Measurements from ENCODE around the gene PRR36. TPM values are rescaled to one million over a fixed set of nuclear protein-coding genes. Genes with fewer than 3 reads are reported as not detected.
A peak's percentile ranks its signal among the peaks of the same experiment; 100 is the strongest.

Gene PRR36
- total RNA-seq, 2 experiments from 2014 or later: 0.10 TPM; not detected in 1

DNA sequence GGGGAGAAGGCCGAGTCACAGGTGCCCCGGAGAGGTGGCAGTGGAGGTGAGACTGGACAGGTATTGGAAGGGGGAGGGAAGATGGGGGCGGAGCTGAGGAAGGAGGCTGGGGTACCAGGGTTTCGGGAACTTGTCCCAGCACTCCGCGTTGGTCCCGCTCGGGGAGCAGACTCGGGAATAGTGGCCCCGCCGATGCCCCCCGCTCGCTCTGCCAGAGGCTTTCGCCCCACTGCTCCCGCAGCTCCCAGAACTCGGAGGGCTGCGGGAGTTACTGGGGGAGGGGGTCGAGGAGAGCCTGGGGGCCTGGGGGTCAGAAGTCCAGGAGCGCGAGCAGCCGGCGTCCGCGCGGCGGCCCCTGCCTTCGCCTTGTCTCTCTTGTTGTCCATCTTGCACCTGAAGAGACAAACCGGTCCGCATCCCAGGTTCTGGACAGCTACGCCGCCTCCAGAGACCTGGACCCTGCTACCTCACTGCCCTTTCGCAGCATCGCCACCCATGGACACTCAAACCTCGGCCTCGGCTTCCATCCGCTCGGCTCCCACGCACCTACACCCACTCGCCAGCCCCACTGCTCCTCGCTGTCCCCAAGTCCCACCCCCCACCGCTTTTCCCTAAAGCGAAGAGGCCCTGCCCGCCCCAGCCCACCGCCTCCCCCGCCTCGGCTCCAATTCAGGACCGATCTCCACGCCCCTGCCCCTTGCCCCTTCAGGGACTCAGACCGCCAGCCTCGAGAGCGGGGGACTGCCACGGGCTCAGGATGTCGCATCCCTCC lies 700 bp downstream of the PRR36 start:
- no peak overlapping the region for H3K27ac Mint-ChIP-seq
- peak overlapping the region; percentile 72 for H3K4me3 Mint-ChIP-seq
- H3K36me3 Mint-ChIP-seq: no peaks in the 10 kb centered on the region
- H3K27me3 Mint-ChIP-seq: peaks cover 45% of the 10 kb centered on the region
- no peak for DNase-seq
- H3K9me3 Mint-ChIP-seq: no peaks in the 10 kb centered on the region
- peaks cover 26% of the 10 kb centered on the region for H3K4me1 Mint-ChIP-seq

DNA sequence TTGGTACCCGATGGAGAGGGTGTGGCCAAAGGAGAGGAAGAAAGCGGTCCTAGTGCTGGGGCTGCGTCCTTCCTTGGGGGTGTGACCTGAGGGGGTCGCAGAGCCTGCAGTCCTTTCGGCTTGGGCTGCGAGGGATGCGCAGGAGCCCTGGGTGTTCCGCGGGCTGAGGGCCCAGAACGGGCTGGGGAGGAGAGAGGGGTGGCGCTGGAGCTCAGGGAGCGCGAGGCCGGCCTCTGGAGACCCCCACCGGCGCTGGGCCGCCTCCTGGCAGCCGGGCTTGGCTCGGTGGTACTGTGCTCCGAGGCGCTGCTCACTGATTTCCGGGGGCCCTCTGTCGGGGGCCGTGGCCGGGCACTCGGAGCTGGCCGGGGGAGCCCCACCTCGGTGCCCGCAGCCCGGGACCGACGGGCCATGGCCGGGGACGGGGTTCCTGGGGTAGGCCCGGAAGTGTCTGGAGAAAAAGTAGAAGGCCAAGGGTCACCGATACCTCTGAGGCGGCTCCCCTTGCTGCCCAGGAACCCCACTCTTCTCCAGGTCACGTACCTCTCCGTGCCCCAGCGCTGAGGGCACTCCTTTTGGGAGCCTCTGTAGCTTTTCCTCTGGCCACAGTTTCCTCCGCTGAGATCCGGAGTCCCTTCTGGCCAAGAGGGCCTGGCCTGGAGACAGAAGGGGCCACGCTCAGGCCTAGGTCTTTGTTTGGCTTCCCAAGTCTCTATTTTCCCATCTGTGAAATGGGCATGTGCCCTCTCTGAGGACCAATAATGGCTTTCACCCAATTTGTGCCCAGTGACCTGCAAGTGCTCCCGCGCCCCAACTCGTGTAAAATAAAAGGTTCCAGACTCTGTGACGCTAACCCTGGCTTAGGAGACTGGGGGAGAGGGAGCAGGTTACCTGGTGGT lies 1.6 kb downstream of the PRR36 start:
- peaks cover 47% of the 10 kb centered on the region for H3K27me3 Mint-ChIP-seq
- peaks cover 27% of the 10 kb centered on the region for H3K4me1 Mint-ChIP-seq
- DNase-seq: no peak
- H3K36me3 Mint-ChIP-seq: no peaks in the 10 kb centered on the region
- H3K4me3 Mint-ChIP-seq: no peak overlapping the region
- H3K27ac Mint-ChIP-seq: no peak overlapping the region
- no peaks in the 10 kb centered on the region for H3K9me3 Mint-ChIP-seq

DNA sequence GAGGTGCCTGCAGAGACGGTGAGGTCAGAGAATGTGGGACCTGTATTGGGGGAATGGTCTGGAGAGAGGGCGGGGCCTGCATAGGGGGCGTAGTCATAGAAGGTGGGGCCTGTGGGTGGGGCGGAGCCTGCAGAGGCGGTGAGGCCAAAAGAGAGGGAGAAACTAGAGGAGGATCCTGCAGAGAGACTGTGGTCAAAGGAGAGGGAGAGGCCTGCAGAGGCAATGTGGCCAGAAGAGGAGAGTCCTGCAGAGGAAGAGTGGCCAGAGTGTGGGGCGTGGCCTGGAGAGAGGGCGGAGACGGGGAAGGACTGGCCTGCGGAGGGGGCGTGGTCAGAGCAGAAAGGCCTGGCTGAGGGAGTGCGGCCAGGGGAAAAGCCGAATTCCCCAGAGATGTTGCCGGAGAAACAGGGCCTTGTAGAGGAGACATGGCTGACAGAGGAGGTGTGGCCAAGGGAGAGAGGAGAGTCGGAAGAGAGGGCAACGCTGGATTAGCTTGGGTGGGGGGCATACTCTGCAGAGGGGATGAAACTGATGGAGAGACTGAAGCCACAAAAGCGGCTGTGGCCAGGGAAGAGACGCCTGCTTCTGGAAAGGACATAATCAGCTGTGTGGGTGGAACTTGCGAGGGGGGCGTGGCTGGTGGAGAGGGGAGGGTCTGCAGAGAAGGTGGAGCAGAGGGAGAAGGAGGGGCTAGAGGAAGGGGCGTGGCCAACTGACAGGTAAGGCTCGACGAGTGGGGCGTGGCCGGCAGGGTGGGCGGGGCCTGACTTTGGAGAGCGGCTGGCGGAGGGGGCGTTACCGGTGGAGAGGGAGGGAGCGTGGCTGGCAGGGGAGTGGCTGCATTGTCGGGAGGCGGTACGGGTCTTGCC lies 2.5 kb downstream of the PRR36 start:
- H3K27me3 Mint-ChIP-seq: peaks cover 52% of the 10 kb centered on the region
- peak; percentile 88 for DNase-seq

DNA sequence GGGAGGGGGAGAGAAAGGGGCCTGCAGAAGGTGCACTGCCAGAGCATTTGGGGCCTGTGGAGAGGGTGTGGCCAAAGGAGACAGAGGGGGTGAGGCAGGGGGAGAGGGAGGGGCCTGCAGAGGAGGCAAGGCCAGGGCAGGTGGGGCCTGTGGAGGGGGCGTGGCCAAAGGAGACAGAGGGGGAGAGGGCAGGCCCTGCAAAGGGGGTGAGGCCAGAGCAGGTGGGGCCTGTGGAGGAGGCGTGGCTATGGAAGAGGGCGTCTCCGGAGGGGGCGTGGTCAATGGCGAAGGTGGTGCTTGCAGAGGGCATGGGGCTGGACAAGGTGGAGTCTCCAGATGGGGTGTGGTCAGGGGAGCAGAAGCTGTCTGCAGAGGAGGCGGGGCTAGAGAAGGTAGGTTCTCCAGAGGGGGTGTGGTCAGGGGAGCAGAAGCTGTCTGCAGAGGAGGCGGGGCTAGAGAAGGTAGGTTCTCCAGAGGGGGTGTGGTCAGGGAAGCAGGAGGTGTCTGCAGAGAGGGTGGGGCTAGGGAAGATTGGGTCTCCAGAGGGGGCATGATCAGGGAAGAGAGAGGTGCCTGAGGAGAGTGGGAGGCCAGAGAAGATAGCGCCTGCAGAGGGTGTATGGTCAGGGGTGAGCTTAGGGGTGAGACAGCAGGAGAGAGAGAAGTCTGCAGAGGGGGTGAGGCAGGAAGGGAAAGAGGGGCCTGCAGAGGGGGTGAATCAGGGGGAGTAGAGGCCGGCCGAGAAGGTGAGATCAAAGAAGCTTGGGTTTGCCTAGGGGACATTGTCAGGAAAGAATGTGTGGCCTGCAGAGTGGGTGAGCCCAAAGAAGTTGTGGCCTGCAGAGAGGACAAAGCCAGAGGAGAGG lies 3.4 kb downstream of the PRR36 start:
- Mint-ChIP-seq H3K36me3 (no peaks in the 10 kb centered on the region), H3K4me1 (peaks cover 27% of the 10 kb centered on the region), H3K27ac (no peak overlapping the region), H3K27me3 (peaks cover 55% of the 10 kb centered on the region), H3K4me3 (peak overlapping the region; percentile 10), H3K9me3 (no peaks in the 10 kb centered on the region)
- peak; percentile 76 for DNase-seq

More for the DNA sequence above, 2.5 kb downstream of the PRR36 start:
- Mint-ChIP-seq H3K4me1 (peaks cover 27% of the 10 kb centered on the region), H3K27ac (no peak overlapping the region), H3K9me3 (no peaks in the 10 kb centered on the region), H3K4me3 (peak overlapping the region; percentile 48), H3K36me3 (no peaks in the 10 kb centered on the region)

DNA sequence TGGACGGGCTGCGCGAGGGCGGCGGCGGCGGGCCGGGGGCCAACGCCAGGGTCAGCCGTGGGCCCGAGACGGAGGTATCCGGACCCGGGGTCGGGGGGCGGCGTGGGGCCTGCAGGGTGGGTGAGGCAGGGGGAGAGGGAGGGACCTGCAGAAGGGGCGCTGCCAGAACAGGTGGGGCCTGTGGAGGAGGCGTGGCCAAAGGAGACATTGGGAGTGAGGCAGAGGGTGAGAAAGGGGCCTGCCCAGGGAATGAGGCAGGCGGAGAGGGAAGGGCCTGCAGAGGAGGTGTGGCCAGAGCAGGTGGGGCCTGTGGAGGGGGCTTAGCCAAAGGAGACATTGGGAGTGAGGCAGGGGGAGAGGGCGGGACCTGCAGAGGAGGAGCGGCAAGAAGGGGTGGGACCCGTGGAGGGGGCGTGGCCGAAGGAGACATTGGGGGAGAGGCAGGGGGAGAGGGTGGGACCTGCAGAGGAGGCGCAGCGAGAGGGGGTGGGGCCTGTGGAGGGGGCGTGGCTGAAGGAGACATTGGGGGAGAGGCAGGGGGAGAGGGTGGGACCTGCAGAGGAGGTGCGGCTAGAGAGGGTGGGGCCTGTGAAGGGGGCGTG lies 4.2 kb downstream of the PRR36 start:
- Mint-ChIP-seq H3K27ac (no peak overlapping the region), H3K4me1 (peaks cover 32% of the 10 kb centered on the region)

DNA sequence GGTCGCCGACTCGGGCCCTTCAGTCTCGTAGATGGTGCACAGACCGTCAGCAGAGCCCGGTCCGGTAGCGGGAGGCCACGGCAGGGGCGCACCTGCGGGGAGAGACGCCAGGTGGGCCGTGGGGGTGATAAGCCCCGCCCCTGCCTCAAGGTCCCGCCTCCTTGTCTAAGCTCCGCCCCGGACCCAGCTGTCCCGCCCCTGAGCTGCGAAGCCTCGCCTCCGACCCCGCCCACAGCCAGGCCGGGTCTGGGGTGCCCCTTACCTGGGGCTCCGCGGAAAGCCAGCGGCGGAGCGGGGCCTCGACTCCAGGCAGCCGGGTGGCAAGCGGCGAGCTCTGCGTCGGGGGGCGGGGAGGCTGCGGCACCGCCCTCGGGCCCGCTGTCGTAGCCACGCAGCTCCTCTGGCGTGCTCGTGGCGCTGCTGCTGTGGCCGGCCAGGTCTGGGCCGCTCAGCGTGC lies 4.7 kb downstream of the PRR36 start:
- H3K4me3 Mint-ChIP-seq: peak overlapping the region; percentile 57
- H3K27me3 Mint-ChIP-seq: peaks cover 59% of the 10 kb centered on the region
- DNase-seq: peak; percentile 77
- peaks cover 32% of the 10 kb centered on the region for H3K4me1 Mint-ChIP-seq
- H3K9me3 Mint-ChIP-seq: no peaks in the 10 kb centered on the region
- no peaks in the 10 kb centered on the region for H3K36me3 Mint-ChIP-seq
- no peak overlapping the region for H3K27ac Mint-ChIP-seq

More for the DNA sequence above, 4.2 kb downstream of the PRR36 start:
- H3K36me3 Mint-ChIP-seq: no peaks in the 10 kb centered on the region
- DNase-seq: peak; percentile 59
- peak overlapping the region; percentile 50 for H3K4me3 Mint-ChIP-seq
- H3K27me3 Mint-ChIP-seq: peaks cover 59% of the 10 kb centered on the region
- no peaks in the 10 kb centered on the region for H3K9me3 Mint-ChIP-seq

DNA sequence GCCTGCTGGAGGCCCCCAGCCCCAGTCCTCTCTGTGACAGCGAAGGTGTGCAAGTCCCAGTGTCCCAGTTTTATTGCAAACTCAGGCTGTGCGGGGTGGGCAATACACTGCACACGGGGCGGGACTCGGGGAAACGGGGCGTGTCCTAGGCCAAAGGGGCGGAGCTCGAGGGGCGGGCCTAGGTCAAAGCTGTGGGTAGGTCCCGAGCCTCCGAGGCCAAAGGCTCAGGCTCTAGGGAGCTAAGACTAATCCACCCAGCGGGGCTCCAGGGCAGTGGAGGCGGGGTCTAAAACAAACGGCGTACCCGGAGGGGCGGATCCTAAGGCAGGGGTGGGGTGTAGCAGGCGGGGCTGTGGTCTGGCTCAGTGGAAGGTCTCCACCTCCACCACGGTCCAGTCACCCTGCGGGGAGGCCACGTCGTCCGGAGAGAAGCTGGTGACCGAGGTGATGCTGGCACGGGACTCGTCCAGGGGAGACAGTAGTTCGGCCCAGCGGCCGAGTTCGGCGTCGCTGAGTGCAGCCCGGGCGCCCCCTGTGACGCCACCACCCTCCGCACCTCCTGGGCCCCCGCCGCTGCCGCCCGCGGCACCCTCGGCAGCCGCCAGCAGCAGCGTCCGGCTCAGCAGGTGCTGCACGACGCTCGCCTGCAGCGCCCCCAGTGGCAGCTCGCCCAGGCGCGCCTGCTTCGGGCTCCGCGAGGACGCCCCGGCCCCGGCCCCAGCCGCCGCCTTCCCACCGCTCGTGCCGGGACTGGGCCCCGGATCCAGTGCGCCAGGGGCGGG lies 5.3 kb downstream of the PRR36 start:
- Mint-ChIP-seq H3K27me3 (peaks cover 62% of the 10 kb centered on the region), H3K4me1 (peaks cover 32% of the 10 kb centered on the region), H3K36me3 (no peaks in the 10 kb centered on the region)

DNA sequence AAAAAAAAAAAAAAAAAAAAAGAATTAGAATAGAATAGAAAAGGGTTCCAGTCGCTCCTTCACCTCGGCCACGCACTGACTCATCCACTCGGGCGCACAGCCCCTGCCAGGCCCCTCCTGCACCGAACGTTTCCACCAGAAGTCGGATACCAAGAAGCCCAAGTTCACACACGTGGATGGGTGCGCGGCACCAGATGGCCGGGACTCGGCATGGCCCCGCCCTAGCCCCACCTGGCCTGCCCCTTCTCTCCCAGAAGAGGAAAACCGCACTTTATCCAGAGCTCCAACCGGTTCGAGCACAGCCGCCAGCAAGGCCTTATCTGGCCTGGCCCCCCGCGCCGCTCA lies 5.9 kb downstream of the PRR36 start:
- no peak overlapping the region for H3K27ac Mint-ChIP-seq
- H3K9me3 Mint-ChIP-seq: no peaks in the 10 kb centered on the region
- H3K4me3 Mint-ChIP-seq: peak overlapping the region; percentile 76
- no peaks in the 10 kb centered on the region for H3K36me3 Mint-ChIP-seq
- DNase-seq: peak; percentile 58
- H3K27me3 Mint-ChIP-seq: peaks cover 62% of the 10 kb centered on the region
- peaks cover 30% of the 10 kb centered on the region for H3K4me1 Mint-ChIP-seq

More for the DNA sequence above, 5.3 kb downstream of the PRR36 start:
- H3K27ac Mint-ChIP-seq: peak overlapping the region; percentile 38
- peak overlapping the region; percentile 76 for H3K4me3 Mint-ChIP-seq
- peak; percentile 91 for DNase-seq
- no peaks in the 10 kb centered on the region for H3K9me3 Mint-ChIP-seq

DNA sequence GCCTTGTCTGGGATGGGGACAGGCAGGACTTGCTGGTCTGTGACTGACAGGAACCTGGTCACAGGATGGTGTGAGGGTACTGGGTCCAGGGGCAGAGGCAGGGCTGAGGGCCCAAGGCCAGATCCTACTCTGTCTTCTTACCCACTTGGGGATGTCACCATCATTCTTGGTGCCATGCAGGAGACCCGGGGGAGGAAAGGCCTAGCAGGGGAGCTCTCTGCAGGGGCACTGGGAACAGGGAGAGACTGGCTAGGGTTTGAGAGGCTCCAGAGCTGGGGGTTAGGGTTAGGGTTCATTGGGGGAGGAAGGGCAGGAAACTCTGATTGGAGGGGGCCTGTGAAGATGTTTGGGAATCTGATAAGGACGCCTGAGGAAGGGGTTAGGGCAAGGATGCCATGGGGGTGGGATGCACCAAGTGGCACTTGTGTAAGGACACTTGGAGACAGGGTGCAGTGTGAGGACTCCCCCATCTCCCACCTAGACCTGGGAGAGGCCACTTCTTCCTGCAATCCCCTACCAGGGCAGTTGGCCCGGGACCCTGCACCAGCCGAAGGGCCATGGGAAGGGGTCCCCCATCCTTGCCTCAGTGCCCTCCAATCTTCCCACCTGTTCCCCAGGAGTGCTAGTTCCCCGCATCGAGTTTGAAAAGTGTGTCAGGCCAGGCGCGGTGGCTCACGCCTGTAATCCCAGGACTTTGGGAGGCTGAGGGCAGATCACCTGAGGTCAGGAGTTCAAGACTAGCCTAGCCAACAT lies 6.9 kb downstream of the PRR36 start:
- H3K27me3 Mint-ChIP-seq: peaks cover 60% of the 10 kb centered on the region
- peaks cover 30% of the 10 kb centered on the region for H3K4me1 Mint-ChIP-seq
- H3K27ac Mint-ChIP-seq: no peak overlapping the region
- H3K9me3 Mint-ChIP-seq: no peaks in the 10 kb centered on the region
- DNase-seq: no peak
- no peaks in the 10 kb centered on the region for H3K36me3 Mint-ChIP-seq
- H3K4me3 Mint-ChIP-seq: no peak overlapping the region

DNA sequence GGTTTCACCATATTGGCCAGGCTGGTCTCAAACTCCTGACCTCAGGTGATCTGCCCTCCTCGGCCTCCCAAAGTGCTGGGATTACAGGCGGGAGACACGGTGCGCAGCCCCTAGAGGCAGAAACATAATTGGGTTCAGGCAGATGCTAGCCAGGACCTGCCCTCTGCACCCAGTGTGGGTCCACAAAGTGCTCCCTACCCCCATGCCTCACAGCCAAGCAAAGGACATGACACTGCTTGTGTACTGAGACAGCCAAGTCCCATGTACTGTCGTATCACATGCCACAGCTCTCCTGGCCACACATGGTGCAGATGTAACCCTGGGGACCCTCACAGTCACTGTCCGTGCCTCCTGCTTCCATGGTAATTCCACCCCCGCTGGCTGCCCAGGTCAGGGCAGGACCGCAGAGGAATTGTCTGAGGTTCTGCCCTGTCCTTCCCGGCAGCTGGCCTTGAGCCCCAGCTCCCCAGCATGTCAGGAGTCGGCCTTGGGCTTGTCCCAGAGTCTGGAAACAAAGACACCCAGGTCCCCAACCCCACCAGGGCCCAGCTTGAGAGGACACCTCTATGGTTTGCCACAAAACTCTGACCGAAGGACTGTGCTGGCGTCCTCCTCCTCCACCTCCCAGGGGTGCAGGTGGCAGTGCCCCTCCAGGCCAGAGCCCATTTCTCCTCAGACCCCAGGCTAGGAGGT lies 7.6 kb downstream of the PRR36 start:
- H3K36me3 Mint-ChIP-seq: no peaks in the 10 kb centered on the region
- peaks cover 57% of the 10 kb centered on the region for H3K27me3 Mint-ChIP-seq
- peaks cover 26% of the 10 kb centered on the region for H3K4me1 Mint-ChIP-seq
- no peak for DNase-seq
- no peak overlapping the region for H3K27ac Mint-ChIP-seq
- H3K4me3 Mint-ChIP-seq: no peak overlapping the region
- no peaks in the 10 kb centered on the region for H3K9me3 Mint-ChIP-seq

DNA sequence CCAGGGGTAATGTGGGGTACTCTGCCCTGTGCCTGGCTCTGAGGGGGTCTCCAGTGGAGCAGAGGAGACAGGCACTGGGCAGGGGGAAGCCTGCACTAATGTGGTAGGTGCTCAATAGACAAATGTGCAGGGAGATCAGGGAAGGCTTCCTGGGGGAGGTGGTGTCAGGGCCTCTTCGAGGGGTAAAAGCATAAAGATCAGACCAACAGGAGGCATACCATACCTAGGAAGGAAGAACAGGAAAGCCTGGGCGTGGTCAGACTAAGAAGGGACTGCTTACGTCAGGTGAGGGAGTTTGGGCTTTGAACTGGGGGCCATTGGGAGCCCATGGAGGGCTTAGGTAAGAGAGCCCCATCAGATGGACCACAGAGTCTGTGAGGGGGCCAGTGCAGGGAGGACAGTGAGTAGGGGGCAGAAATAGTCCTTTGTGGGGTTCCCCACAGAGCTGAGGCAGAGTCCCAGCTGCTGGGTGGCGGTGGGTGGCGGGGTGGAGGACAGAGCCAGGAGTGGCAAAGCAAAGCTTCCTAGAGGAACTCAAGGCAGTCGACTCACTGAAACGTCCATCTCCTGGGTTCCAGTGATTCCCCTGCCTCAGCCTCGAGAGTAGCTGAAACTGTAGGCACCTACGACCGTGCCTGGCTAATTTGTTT lies 8.8 kb downstream of the PRR36 start:
- Mint-ChIP-seq H3K9me3 (no peaks in the 10 kb centered on the region), H3K4me3 (no peak overlapping the region), H3K27me3 (peaks cover 58% of the 10 kb centered on the region), H3K27ac (peak overlapping the region; percentile 20), H3K36me3 (no peaks in the 10 kb centered on the region), H3K4me1 (peaks cover 18% of the 10 kb centered on the region)
- DNase-seq: no peak

DNA sequence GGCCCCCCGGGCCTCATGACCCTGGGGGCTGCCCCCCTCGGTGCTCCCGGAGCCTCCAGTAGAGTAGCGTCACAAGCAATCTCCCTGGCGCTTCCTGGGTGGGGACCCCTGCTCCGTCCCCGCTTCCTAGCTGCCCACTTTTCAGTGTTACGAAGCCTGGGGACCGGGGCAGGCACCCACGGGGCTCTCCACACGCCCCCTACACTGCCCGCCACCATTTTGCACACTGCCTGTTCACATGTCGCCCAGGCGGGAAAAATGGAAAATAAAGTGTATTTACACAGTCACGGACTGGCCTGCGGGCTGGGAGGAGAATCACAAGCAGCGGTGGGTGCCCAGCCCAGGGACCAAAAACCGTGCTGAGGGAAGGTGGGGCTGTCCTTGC lies 9.5 kb downstream of the PRR36 start:
- peaks cover 16% of the 10 kb centered on the region for H3K4me1 Mint-ChIP-seq
- H3K4me3 Mint-ChIP-seq: no peak overlapping the region
- H3K9me3 Mint-ChIP-seq: no peaks in the 10 kb centered on the region
- no peaks in the 10 kb centered on the region for H3K36me3 Mint-ChIP-seq
- H3K27me3 Mint-ChIP-seq: peaks cover 60% of the 10 kb centered on the region
- no peak for DNase-seq
- no peak overlapping the region for H3K27ac Mint-ChIP-seq

Measured in activated naive CD8-positive, alpha-beta T cell treated with anti-CD3 and anti-CD28 coated beads for 36 hours (primary cell).